Endothelial cell of umbilical vein (primary cell): ENCODE measurements around the gene SCD.

ENCODE experiments used
- JUN ChIP-seq: IDR thresholded peaks from 2 replicates; pipeline ENCODE4 v1.6.1; 2011; ENCODE audit warnings: borderline replicate concordance, low read depth; ENCODE audit not compliant: insufficient read length, insufficient read depth
- POLR2A ChIP-seq: IDR thresholded peaks from 2 replicates; pipeline ENCODE4 v1.6.1; 2012; ENCODE audit warnings: low read depth, mild to moderate bottlenecking, control low read depth, low read length
- TF ChIP-seq, protein P1 (sequence below), 2 donors: IDR thresholded peaks; 1 replicate in 1 of 2; 2 replicates in 1 of 2; pipeline ENCODE4 v1.5.1; 2011; ENCODE audit warnings: low read length in 2 of 2, mild to moderate bottlenecking in 2 of 2, moderate library complexity in 2 of 2, control low read depth in 1 of 2, inconsistent platforms in 1 of 2, low read depth in 1 of 2; ENCODE audit not compliant: insufficient read depth in 1 of 2; ENCODE audit errors: extremely low read depth in 1 of 2

GRCh38 chr10:100342627-100342972 lies 4.4 kb upstream of the SCD start:
- TF ChIP-seq, protein P1, sequence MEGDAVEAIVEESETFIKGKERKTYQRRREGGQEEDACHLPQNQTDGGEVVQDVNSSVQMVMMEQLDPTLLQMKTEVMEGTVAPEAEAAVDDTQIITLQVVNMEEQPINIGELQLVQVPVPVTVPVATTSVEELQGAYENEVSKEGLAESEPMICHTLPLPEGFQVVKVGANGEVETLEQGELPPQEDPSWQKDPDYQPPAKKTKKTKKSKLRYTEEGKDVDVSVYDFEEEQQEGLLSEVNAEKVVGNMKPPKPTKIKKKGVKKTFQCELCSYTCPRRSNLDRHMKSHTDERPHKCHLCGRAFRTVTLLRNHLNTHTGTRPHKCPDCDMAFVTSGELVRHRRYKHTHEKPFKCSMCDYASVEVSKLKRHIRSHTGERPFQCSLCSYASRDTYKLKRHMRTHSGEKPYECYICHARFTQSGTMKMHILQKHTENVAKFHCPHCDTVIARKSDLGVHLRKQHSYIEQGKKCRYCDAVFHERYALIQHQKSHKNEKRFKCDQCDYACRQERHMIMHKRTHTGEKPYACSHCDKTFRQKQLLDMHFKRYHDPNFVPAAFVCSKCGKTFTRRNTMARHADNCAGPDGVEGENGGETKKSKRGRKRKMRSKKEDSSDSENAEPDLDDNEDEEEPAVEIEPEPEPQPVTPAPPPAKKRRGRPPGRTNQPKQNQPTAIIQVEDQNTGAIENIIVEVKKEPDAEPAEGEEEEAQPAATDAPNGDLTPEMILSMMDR (IDR thresholded peaks at IDR 0.05; ENCODE audit: extremely low read depth in 1 of 2, insufficient read depth in 1 of 2, low read depth in 1 of 2, low read length in 2 of 2) = no peak
- no peak for TF ChIP-seq POLR2A
- TF ChIP-seq JUN = no peak
